HG02943 (cell line): ENCODE results near the gene AMACR.
"Not testable (repeated sequence)": the region's sequence is repeated elsewhere in the genome, so short reads cannot be mapped to it uniquely, and the experiment has no call there.

ENCODE experiments used
- ATAC-seq: cut with Tn5 transposase; IDR thresholded peaks from one replicate; pipeline ENCODE4 v1.9.1; 2021; ENCODE audit warnings: mild to moderate bottlenecking, low read depth, moderate library complexity; ENCODE audit not compliant: unreplicated experiment

AMACR gene

GRCh38 chr5:34038390-34038789 lies 30.5 kb upstream of the AMACR start:
- ATAC-seq = no peak

GRCh38 chr5:34037726-34038125 lies 29.9 kb upstream of the AMACR start:
- ATAC-seq = no peak

- ATAC-seq = no peak
Measured at GRCh38 chr5:34035756-34036155, 27.9 kb upstream of the AMACR start.

GRCh38 chr5:34034534-34035327 lies 26.9 kb upstream of the AMACR start:
- peak; percentile 93 for ATAC-seq

- ATAC-seq = no peak
Measured at GRCh38 chr5:34031966-34032365, 24.1 kb upstream of the AMACR start.

- no peak for ATAC-seq
Measured at GRCh38 chr5:34031117-34031516, 23.3 kb upstream of the AMACR start.

GRCh38 chr5:34030585-34030984 lies 22.7 kb upstream of the AMACR start:
- ATAC-seq = not testable (repeated sequence)

GRCh38 chr5:34030048-34030447 lies 22.2 kb upstream of the AMACR start:
- ATAC-seq = no peak

- no peak for ATAC-seq
Measured at GRCh38 chr5:34028349-34028748, 20.5 kb upstream of the AMACR start.

- no peak for ATAC-seq
Measured at GRCh38 chr5:34026089-34026761, 18.4 kb upstream of the AMACR start.

- ATAC-seq = peak; percentile 95
Measured at GRCh38 chr5:34022121-34022705, 14.4 kb upstream of the AMACR start.

- no peak for ATAC-seq
Measured at GRCh38 chr5:34021334-34021733, 13.5 kb upstream of the AMACR start.

GRCh38 chr5:34020726-34021125 lies 12.9 kb upstream of the AMACR start:
- ATAC-seq = no peak

GRCh38 chr5:34017254-34017653 lies 9.4 kb upstream of the AMACR start:
- no peak for ATAC-seq

- ATAC-seq = no peak
Measured at GRCh38 chr5:34016750-34017149, 8.9 kb upstream of the AMACR start.

- ATAC-seq = no peak
Measured at GRCh38 chr5:34016222-34016621, 8.4 kb upstream of the AMACR start.

GRCh38 chr5:34015120-34015822 lies 7.4 kb upstream of the AMACR start:
- ATAC-seq = no peak

- ATAC-seq = no peak
Measured at GRCh38 chr5:34014626-34015025, 6.8 kb upstream of the AMACR start.

- ATAC-seq = no peak
Measured at GRCh38 chr5:34013547-34013946, 5.7 kb upstream of the AMACR start.

- no peak for ATAC-seq
Measured at GRCh38 chr5:34012791-34013190, 4.9 kb upstream of the AMACR start.

GRCh38 chr5:34011536-34011935 lies 3.7 kb upstream of the AMACR start:
- no peak for ATAC-seq
